Osteoblast (primary cell): ENCODE measurements around the gene NDE1. TPM values are rescaled to one million over a fixed set of nuclear protein-coding genes. Genes with fewer than 3 reads are reported as not detected.

ENCODE experiments used
- DNase-seq: peaks from one replicate; pipeline ENCODE4 v3.0.0; 2011; ENCODE audit warnings: low spot score, mixed read lengths; ENCODE audit not compliant: insufficient read length; ENCODE audit errors: missing footprints
- H2AFZ ChIP-seq: 2 replicates; pipeline ENCODE4 v1.6.0; 2011; ENCODE audit warnings: mild to moderate bottlenecking, low read length
- H3K27ac ChIP-seq: 2 replicates; pipeline ENCODE4 v1.5.1; 2011; ENCODE audit warnings: mild to moderate bottlenecking, low read depth, low read length, moderate library complexity
- H3K27me3 ChIP-seq: 2 replicates; pipeline ENCODE4 v1.6.0; 2012; ENCODE audit warnings: mild to moderate bottlenecking, control low read depth, inconsistent platforms, low read length, moderate library complexity; ENCODE audit not compliant: insufficient read depth
- H3K36me3 ChIP-seq: 2 replicates; pipeline ENCODE4 v1.5.1; 2011; ENCODE audit warnings: mild to moderate bottlenecking, low read length, control low read depth, moderate library complexity; ENCODE audit not compliant: insufficient read depth
- H3K4me1 ChIP-seq: 2 replicates; pipeline ENCODE4 v1.5.1; 2011; ENCODE audit warnings: mild to moderate bottlenecking, low read length, control low read depth, moderate library complexity; ENCODE audit not compliant: insufficient read depth
- H3K4me2 ChIP-seq: 2 replicates; pipeline ENCODE4 v1.6.0; 2011; ENCODE audit warnings: mild to moderate bottlenecking, low read length; ENCODE audit not compliant: insufficient read depth
- H3K4me3 ChIP-seq: fragments of 200-600 bp; sonication (generic); 3 replicates; pipeline ENCODE4 v1.5.1; 2012; ENCODE audit warnings: mild to moderate bottlenecking, low read length, inconsistent platforms; ENCODE audit not compliant: insufficient read depth
- H3K79me2 ChIP-seq: 2 replicates; pipeline ENCODE4 v1.6.0; 2012; ENCODE audit warnings: mild to moderate bottlenecking, low read length, control low read depth, inconsistent platforms; ENCODE audit not compliant: insufficient read depth
- H3K9me3 ChIP-seq: 2 replicates; pipeline ENCODE4 v1.5.1; 2011; ENCODE audit warnings: low read depth, low read length, control low read depth
- H4K20me1 ChIP-seq: 2 replicates; pipeline ENCODE4 v1.6.0; 2012; ENCODE audit warnings: mild to moderate bottlenecking, low read length, control low read depth; ENCODE audit not compliant: insufficient read depth
- total RNA-seq: library from RNA; depleted of rRNA; stranded (reverse); fragments of >200 nt; gene quantifications from 2 replicates; pipeline ENCODE4 v1.2.3, GENCODE V29; 2012
- TF ChIP-seq, protein P1 (sequence below): IDR thresholded peaks from 2 replicates; pipeline ENCODE4 v1.5.1; 2011; ENCODE audit warnings: mild to moderate bottlenecking, low read depth, low read length, moderate library complexity; ENCODE audit errors: extremely low read depth

Gene NDE1
- total RNA-seq, 1 donor: 31.5 TPM

- no peaks in the 10 kb centered on the region for H4K20me1 ChIP-seq
- H3K36me3 ChIP-seq: no peaks in the 10 kb centered on the region
- H3K27ac ChIP-seq: no peak overlapping the region
- no peak overlapping the region for H2AFZ ChIP-seq
- no peak overlapping the region for H3K4me2 ChIP-seq
- TF ChIP-seq, protein P1, sequence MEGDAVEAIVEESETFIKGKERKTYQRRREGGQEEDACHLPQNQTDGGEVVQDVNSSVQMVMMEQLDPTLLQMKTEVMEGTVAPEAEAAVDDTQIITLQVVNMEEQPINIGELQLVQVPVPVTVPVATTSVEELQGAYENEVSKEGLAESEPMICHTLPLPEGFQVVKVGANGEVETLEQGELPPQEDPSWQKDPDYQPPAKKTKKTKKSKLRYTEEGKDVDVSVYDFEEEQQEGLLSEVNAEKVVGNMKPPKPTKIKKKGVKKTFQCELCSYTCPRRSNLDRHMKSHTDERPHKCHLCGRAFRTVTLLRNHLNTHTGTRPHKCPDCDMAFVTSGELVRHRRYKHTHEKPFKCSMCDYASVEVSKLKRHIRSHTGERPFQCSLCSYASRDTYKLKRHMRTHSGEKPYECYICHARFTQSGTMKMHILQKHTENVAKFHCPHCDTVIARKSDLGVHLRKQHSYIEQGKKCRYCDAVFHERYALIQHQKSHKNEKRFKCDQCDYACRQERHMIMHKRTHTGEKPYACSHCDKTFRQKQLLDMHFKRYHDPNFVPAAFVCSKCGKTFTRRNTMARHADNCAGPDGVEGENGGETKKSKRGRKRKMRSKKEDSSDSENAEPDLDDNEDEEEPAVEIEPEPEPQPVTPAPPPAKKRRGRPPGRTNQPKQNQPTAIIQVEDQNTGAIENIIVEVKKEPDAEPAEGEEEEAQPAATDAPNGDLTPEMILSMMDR: no peak
- no peaks in the 10 kb centered on the region for H3K9me3 ChIP-seq
- no peaks in the 10 kb centered on the region for H3K27me3 ChIP-seq
- no peaks in the 10 kb centered on the region for H3K79me2 ChIP-seq
- no peaks in the 10 kb centered on the region for H3K4me1 ChIP-seq
- no peak for DNase-seq
- H3K4me3 ChIP-seq: no peak overlapping the region
Measured at GRCh38 chr16:15746332-15746731, 96.3 kb downstream of the NDE1 start.

GRCh38 chr16:15747937-15748336 is 97.9 kb downstream of the NDE1 start:
- H3K27ac ChIP-seq: no peak overlapping the region
- no peak overlapping the region for H3K4me3 ChIP-seq
- TF ChIP-seq, protein P1: no peak
- H3K36me3 ChIP-seq: no peaks in the 10 kb centered on the region
- no peaks in the 10 kb centered on the region for H3K27me3 ChIP-seq
- H3K4me1 ChIP-seq: no peaks in the 10 kb centered on the region
- H3K79me2 ChIP-seq: no peaks in the 10 kb centered on the region
- H4K20me1 ChIP-seq: no peaks in the 10 kb centered on the region
- no peaks in the 10 kb centered on the region for H3K9me3 ChIP-seq
- DNase-seq: no peak
- H2AFZ ChIP-seq: no peak overlapping the region
- H3K4me2 ChIP-seq: no peak overlapping the region

DNA sequence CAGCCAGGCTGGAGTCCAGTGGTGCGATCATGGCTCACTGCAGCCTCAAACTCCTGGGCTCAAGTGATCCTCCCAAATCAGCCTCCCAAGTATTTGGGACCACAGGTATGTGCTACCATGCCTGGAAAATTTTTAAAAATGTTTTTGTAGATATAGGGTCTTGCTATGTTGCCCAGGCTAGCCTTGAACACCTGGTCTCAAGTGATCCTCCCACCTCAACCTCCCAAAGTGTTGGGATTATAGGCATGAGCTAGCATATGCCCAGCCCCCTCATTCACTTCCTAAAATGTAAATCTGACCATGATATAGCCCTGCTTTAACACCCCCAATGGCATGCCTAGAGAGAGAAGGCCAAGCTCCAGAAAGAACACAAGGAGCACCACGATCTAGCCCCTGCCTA is 98.6 kb downstream of the NDE1 start:
- no peak overlapping the region for H3K27ac ChIP-seq
- H4K20me1 ChIP-seq: no peaks in the 10 kb centered on the region
- no peak for DNase-seq
- H3K9me3 ChIP-seq: no peaks in the 10 kb centered on the region
- H3K4me2 ChIP-seq: no peak overlapping the region
- no peak overlapping the region for H2AFZ ChIP-seq
- H3K4me3 ChIP-seq: no peak overlapping the region
- TF ChIP-seq, protein P1: no peak
- H3K36me3 ChIP-seq: no peaks in the 10 kb centered on the region
- no peaks in the 10 kb centered on the region for H3K27me3 ChIP-seq
- H3K79me2 ChIP-seq: no peaks in the 10 kb centered on the region
- H3K4me1 ChIP-seq: no peaks in the 10 kb centered on the region

GRCh38 chr16:15749371-15749770 is 99.3 kb downstream of the NDE1 start:
- Histone ChIP-seq H3K27me3 (no peaks in the 10 kb centered on the region), H3K4me2 (no peak overlapping the region), H4K20me1 (no peaks in the 10 kb centered on the region), H2AFZ (no peak overlapping the region), H3K27ac (no peak overlapping the region), H3K36me3 (no peaks in the 10 kb centered on the region), H3K9me3 (no peaks in the 10 kb centered on the region), H3K79me2 (no peaks in the 10 kb centered on the region), H3K4me1 (no peaks in the 10 kb centered on the region), H3K4me3 (no peak overlapping the region)
- TF ChIP-seq, protein P1: no peak
- DNase-seq: no peak
